Measurements from ENCODE around the gene SLC6A5.

SLC6A5 gene

DNA sequence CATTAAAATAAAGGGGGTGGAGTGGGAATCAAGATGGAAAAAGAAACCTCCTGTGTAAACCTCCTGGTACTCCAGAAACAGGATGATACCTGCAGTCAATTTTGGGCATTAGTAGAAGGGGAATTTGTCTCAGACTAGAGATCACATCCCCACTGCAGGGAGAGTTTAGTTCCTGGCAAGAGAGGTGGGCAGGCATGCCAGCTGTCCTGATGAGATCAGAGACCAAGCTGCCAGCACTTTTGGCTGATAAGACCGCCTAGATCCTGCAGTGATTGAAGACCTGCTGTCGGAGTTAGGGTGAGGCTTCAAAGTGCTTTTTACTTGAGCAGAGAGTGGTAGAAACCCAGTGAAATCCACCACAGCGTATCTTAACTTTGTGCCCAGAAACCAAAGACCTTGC is 40.3 kb downstream of the SLC6A5 start:
- CTCF ChIA-PET = interaction anchor here (1.6 kb wide), 1 partner anchor 8 kb away, joined by 10 read pairs; no protein-coding TSS in a partner anchor
- Histone ChIP-seq H3K4me1 (ENCODE audit: control insufficient read depth, insufficient read depth, low read length) (no peaks in the 10 kb centered on the region), H3K4me3 (ENCODE audit: low read depth, low read length) (no peak overlapping the region), H3K9me3 (ENCODE audit: control insufficient read depth, insufficient read depth, low read depth, low read length) (no peaks in the 10 kb centered on the region), H3K36me3 (ENCODE audit: control insufficient read depth in 2 of 2, insufficient read depth in 1 of 2, low read length in 2 of 2) (no peaks in the 10 kb centered on the region), H3K27ac (ENCODE audit: extremely low read depth, low read depth, low read length) (no peak overlapping the region)
- TF ChIP-seq ZNF837 (tag by site-specific recombination; IDR thresholded peaks at IDR 0.05) = no peak
- TF ChIP-seq, protein P1, sequence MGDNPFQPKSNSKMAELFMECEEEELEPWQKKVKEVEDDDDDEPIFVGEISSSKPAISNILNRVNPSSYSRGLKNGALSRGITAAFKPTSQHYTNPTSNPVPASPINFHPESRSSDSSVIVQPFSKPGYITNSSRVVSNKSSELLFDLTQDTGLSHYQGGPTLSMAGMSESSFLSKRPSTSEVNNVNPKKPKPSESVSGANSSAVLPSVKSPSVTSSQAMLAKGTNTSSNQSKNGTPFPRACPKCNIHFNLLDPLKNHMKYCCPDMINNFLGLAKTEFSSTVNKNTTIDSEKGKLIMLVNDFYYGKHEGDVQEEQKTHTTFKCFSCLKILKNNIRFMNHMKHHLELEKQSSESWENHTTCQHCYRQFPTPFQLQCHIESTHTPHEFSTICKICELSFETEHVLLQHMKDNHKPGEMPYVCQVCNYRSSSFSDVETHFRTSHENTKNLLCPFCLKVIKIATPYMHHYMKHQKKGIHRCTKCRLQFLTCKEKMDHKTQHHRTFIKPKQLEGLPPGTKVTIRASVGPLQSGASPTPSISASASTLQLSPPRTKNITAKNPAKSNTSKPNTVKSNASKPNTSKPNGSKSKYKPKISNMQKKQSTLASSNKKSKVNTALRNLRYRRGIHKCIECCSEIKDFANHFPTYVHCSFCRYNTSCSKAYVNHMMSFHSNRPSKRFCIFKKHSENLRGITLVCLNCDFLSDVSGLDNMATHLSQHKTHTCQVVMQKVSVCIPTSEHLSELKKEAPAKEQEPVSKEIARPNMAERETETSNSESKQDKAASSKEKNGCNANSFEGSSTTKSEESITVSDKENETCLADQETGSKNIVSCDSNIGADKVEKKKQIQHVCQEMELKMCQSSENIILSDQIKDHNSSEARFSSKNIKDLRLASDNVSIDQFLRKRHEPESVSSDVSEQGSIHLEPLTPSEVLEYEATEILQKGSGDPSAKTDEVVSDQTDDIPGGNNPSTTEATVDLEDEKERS (tag by site-specific recombination; IDR thresholded peaks at IDR 0.05) = no peak
- TF ChIP-seq ZNF473 (tag by site-specific recombination; IDR thresholded peaks at IDR 0.05) = no peak
- TF ChIP-seq GLI4 (tag by site-specific recombination; IDR thresholded peaks at IDR 0.05) = no peak
- TF ChIP-seq CTCF (tag by site-specific recombination; IDR thresholded peaks at IDR 0.05) = no peak
- TF ChIP-seq ZNF529 (tag by site-specific recombination; IDR thresholded peaks at IDR 0.05; ENCODE audit: insufficient replicate concordance) = no peak
- TF ChIP-seq ZNF223 (tag by site-specific recombination; IDR thresholded peaks at IDR 0.05) = no peak
- no peak for TF ChIP-seq EGR2 (tag by site-specific recombination; IDR thresholded peaks at IDR 0.05; ENCODE audit: low read depth)
- TF ChIP-seq ZNF16 (tag by site-specific recombination; IDR thresholded peaks at IDR 0.05; ENCODE audit: low read depth) = no peak
- TF ChIP-seq, protein P2, sequence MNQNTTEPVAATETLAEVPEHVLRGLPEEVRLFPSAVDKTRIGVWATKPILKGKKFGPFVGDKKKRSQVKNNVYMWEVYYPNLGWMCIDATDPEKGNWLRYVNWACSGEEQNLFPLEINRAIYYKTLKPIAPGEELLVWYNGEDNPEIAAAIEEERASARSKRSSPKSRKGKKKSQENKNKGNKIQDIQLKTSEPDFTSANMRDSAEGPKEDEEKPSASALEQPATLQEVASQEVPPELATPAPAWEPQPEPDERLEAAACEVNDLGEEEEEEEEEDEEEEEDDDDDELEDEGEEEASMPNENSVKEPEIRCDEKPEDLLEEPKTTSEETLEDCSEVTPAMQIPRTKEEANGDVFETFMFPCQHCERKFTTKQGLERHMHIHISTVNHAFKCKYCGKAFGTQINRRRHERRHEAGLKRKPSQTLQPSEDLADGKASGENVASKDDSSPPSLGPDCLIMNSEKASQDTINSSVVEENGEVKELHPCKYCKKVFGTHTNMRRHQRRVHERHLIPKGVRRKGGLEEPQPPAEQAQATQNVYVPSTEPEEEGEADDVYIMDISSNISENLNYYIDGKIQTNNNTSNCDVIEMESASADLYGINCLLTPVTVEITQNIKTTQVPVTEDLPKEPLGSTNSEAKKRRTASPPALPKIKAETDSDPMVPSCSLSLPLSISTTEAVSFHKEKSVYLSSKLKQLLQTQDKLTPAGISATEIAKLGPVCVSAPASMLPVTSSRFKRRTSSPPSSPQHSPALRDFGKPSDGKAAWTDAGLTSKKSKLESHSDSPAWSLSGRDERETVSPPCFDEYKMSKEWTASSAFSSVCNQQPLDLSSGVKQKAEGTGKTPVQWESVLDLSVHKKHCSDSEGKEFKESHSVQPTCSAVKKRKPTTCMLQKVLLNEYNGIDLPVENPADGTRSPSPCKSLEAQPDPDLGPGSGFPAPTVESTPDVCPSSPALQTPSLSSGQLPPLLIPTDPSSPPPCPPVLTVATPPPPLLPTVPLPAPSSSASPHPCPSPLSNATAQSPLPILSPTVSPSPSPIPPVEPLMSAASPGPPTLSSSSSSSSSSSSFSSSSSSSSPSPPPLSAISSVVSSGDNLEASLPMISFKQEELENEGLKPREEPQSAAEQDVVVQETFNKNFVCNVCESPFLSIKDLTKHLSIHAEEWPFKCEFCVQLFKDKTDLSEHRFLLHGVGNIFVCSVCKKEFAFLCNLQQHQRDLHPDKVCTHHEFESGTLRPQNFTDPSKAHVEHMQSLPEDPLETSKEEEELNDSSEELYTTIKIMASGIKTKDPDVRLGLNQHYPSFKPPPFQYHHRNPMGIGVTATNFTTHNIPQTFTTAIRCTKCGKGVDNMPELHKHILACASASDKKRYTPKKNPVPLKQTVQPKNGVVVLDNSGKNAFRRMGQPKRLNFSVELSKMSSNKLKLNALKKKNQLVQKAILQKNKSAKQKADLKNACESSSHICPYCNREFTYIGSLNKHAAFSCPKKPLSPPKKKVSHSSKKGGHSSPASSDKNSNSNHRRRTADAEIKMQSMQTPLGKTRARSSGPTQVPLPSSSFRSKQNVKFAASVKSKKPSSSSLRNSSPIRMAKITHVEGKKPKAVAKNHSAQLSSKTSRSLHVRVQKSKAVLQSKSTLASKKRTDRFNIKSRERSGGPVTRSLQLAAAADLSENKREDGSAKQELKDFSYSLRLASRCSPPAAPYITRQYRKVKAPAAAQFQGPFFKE (tag by site-specific recombination; IDR thresholded peaks at IDR 0.05; ENCODE audit: borderline replicate concordance) = no peak
- no peak for TF ChIP-seq MYNN (tag by site-specific recombination; IDR thresholded peaks at IDR 0.05; ENCODE audit: borderline replicate concordance)
- no peak for TF ChIP-seq ZIC2 (tag by site-specific recombination; IDR thresholded peaks at IDR 0.05)
- TF ChIP-seq ZNF639 (tag by site-specific recombination; IDR thresholded peaks at IDR 0.05) = no peak
- TF ChIP-seq ZNF76 (tag by site-specific recombination; IDR thresholded peaks at IDR 0.05; ENCODE audit: borderline replicate concordance, low read depth) = no peak
- POLR2A ChIA-PET = no interaction called here
